Mesenchymal stem cell (in vitro differentiated cells and primary cell): Measurements from ENCODE around the gene SNX15.

Source experiments
- DNase-seq: peaks from one replicate; pipeline ENCODE4 v3.0.0-alpha.2; 2013
- H2AFZ ChIP-seq: one replicate; pipeline ENCODE4 v1.6.1; 2013; ENCODE audit warnings: low read depth, mild to moderate bottlenecking, control low read depth, inconsistent platforms, low read length, moderate library complexity
- H2AK5ac ChIP-seq: 2 replicates; pipeline ENCODE4 v1.6.1; 2013; ENCODE audit warnings: low read length, moderate library complexity, mild to moderate bottlenecking, inconsistent platforms; ENCODE audit not compliant: severe bottlenecking
- H2BK120ac ChIP-seq: one replicate; pipeline ENCODE4 v1.6.1; 2013; ENCODE audit warnings: low read depth, mild to moderate bottlenecking, inconsistent platforms, low read length, moderate library complexity
- H2BK12ac ChIP-seq, 2 experiments: one replicate each; pipeline ENCODE4 v1.6.1; 2013; ENCODE audit warnings: inconsistent platforms in 2 of 2, low read length in 2 of 2, mild to moderate bottlenecking in 2 of 2, moderate library complexity in 2 of 2, control low read depth in 1 of 2
- H2BK15ac ChIP-seq: one replicate; pipeline ENCODE4 v1.6.1; 2013; ENCODE audit warnings: mild to moderate bottlenecking, low read depth, inconsistent platforms; ENCODE audit not compliant: poor library complexity, severe bottlenecking
- H2BK5ac ChIP-seq: 2 replicates; pipeline ENCODE4 v1.6.1; 2013; ENCODE audit warnings: low read depth, mild to moderate bottlenecking, low read length, control low read depth, inconsistent platforms; ENCODE audit not compliant: poor library complexity, severe bottlenecking
- H3K14ac ChIP-seq, 2 experiments: one replicate each; pipeline ENCODE4 v1.6.1; 2013; ENCODE audit warnings: inconsistent platforms in 2 of 2, low read length in 2 of 2, control low read depth in 1 of 2, mild to moderate bottlenecking in 1 of 2, moderate library complexity in 1 of 2
- H3K18ac ChIP-seq, 2 experiments: one replicate each; pipeline ENCODE4 v1.6.1; 2013; ENCODE audit warnings: inconsistent platforms in 2 of 2, low read length in 2 of 2, control low read depth in 1 of 2, low read depth in 1 of 2, mild to moderate bottlenecking in 1 of 2
- H3K23ac ChIP-seq, 2 experiments: one replicate each; pipeline ENCODE4 v1.6.1; 2013; ENCODE audit warnings: inconsistent platforms in 2 of 2, low read length in 2 of 2, mild to moderate bottlenecking in 2 of 2, moderate library complexity in 2 of 2, control low read depth in 1 of 2
- H3K27ac ChIP-seq: 2 replicates; pipeline ENCODE4 v1.5.1; 2013; ENCODE audit warnings: mild to moderate bottlenecking, moderate library complexity, low read length, control low read depth, inconsistent platforms; ENCODE audit not compliant: poor library complexity, severe bottlenecking
- H3K27me3 ChIP-seq, 2 experiments: 2 replicates each; pipeline versions ENCODE4 v1.6.1 to v1.7.0; 2013; ENCODE audit warnings: low read length in 2 of 2, mild to moderate bottlenecking in 2 of 2, moderate library complexity in 2 of 2, control low read depth in 1 of 2, inconsistent platforms in 1 of 2; ENCODE audit not compliant: control insufficient read depth in 1 of 2, insufficient read depth in 1 of 2
- H3K36me3 ChIP-seq, 2 experiments: 2 replicates each; pipeline versions ENCODE4 v1.6.1 to v1.7.0; 2013; ENCODE audit warnings: low read length in 2 of 2, control low read depth in 1 of 2, inconsistent platforms in 1 of 2, low read depth in 1 of 2, mild to moderate bottlenecking in 1 of 2; ENCODE audit not compliant: insufficient read depth in 2 of 2, control insufficient read depth in 1 of 2
- H3K4ac ChIP-seq, 2 experiments: one replicate each; pipeline ENCODE4 v1.6.1; 2013; ENCODE audit warnings: inconsistent platforms in 2 of 2, low read length in 2 of 2, mild to moderate bottlenecking in 2 of 2, moderate library complexity in 2 of 2, control low read depth in 1 of 2, low read depth in 1 of 2
- H3K4me1 ChIP-seq: 2 replicates; pipeline ENCODE4 v1.6.1; 2013; ENCODE audit warnings: low read depth, low read length, control low read depth; ENCODE audit not compliant: control insufficient read depth, insufficient read depth
- H3K4me2 ChIP-seq: 2 replicates; pipeline ENCODE4 v1.6.1; 2013; ENCODE audit warnings: low read length, mild to moderate bottlenecking, inconsistent platforms; ENCODE audit not compliant: poor library complexity, severe bottlenecking
- H3K4me3 ChIP-seq, 2 experiments: 2 replicates each; pipeline versions ENCODE4 v1.5.1 to v1.7.0; 2013; ENCODE audit warnings: low read length in 2 of 2, mild to moderate bottlenecking in 2 of 2, control low read depth in 1 of 2, low read depth in 1 of 2; ENCODE audit not compliant: insufficient read depth in 1 of 2
- H3K79me1 ChIP-seq: replicated peaks from 2 replicates; pipeline ENCODE4 v1.6.1; 2013; ENCODE audit warnings: mild to moderate bottlenecking, control low read depth, low read length, inconsistent platforms; ENCODE audit not compliant: poor library complexity, severe bottlenecking
- H3K9ac ChIP-seq: 2 replicates; pipeline ENCODE4 v1.7.0; 2013; ENCODE audit warnings: mild to moderate bottlenecking, low read length, moderate library complexity
- H3K9me3 ChIP-seq: 2 replicates; pipeline ENCODE4 v1.7.0; 2013; ENCODE audit warnings: mild to moderate bottlenecking, low read length; ENCODE audit not compliant: control insufficient read depth
- H4K8ac ChIP-seq: one replicate; pipeline ENCODE4 v1.6.1; 2013; ENCODE audit warnings: inconsistent platforms, mild to moderate bottlenecking, low read length, moderate library complexity
- H4K91ac ChIP-seq: one replicate; pipeline ENCODE4 v1.6.1; 2013; ENCODE audit warnings: mild to moderate bottlenecking, low read length, inconsistent platforms
- WGBS: methylation state at CpG from one replicate; pipeline ENCODE4 v1.1.7; 2013; ENCODE audit warnings: mixed read lengths; 5-methylcytosine and 5-hydroxymethylcytosine counted together

The SNX15 gene

GRCh38 chr11:65032216-65032615, 5.0 kb downstream of the SNX15 start:
- H3K9me3 ChIP-seq = no peaks in the 10 kb centered on the region
- no peak overlapping the region for H3K4me2 ChIP-seq
- H2AFZ ChIP-seq = no peak overlapping the region
- no peak overlapping the region for H2BK5ac ChIP-seq
- H3K14ac ChIP-seq = no peak overlapping the region
- WGBS = 84% methylated on average over 13 of the region's 13 CpGs
- no peak overlapping the region for H3K4ac ChIP-seq
- no peak overlapping the region for H2BK120ac ChIP-seq
- H3K79me1 ChIP-seq = peaks cover 17% of the 10 kb centered on the region
- H4K8ac ChIP-seq = no peak overlapping the region
- peaks cover 2% of the 10 kb centered on the region for H3K4me1 ChIP-seq
- DNase-seq = no peak
- H3K27me3 ChIP-seq = no peaks in the 10 kb centered on the region
- H3K4me3 ChIP-seq = no peak overlapping the region
- H2BK15ac ChIP-seq = no peak overlapping the region
- no peak overlapping the region for H2BK12ac ChIP-seq
- H3K27ac ChIP-seq = no peak overlapping the region
- H3K9ac ChIP-seq = no peak overlapping the region
- no peak overlapping the region for H3K18ac ChIP-seq
- no peak overlapping the region for H4K91ac ChIP-seq
- H3K36me3 ChIP-seq = peaks cover 48 to 54% of the 10 kb centered on the region in 2 experiments
- H3K23ac ChIP-seq = no peak overlapping the region
- H2AK5ac ChIP-seq = no peak overlapping the region

GRCh38 chr11:65034423-65034822, 7.2 kb downstream of the SNX15 start:
- Histone ChIP-seq H4K91ac (no peak overlapping the region), H2BK120ac (no peak overlapping the region), H3K9me3 (no peaks in the 10 kb centered on the region), H3K14ac (no peak overlapping the region), H3K79me1 (peaks cover 10% of the 10 kb centered on the region), H4K8ac (no peak overlapping the region), H3K23ac (no peak overlapping the region), H3K27ac (no peak overlapping the region), H2BK5ac (no peak overlapping the region), H2BK15ac (no peak overlapping the region), H3K4me2 (no peak overlapping the region), H3K27me3 (no peaks in the 10 kb centered on the region), H3K9ac (no peak overlapping the region), H3K4ac (no peak overlapping the region), H3K18ac (no peak overlapping the region), H3K36me3 (peaks cover 65 to 72% of the 10 kb centered on the region in 2 experiments), H3K4me3 (no peak overlapping the region), H3K4me1 (no peaks in the 10 kb centered on the region), H2AFZ (no peak overlapping the region), H2BK12ac (no peak overlapping the region), H2AK5ac (no peak overlapping the region)
- DNase-seq = no peak
- 97% methylated on average over 2 of the region's 2 CpGs for WGBS

- peaks cover 2% of the 10 kb centered on the region for H3K4me1 ChIP-seq
- 90% methylated on average over 11 of the region's 11 CpGs for whole genome bisulfite sequencing
- no peak for DNase-seq
- no peaks in the 10 kb centered on the region for H3K27me3 ChIP-seq
- H3K4me3 ChIP-seq = no peak overlapping the region
- no peak overlapping the region for H2BK15ac ChIP-seq
- H3K4me2 ChIP-seq = no peak overlapping the region
- no peak overlapping the region for H3K23ac ChIP-seq
- no peaks in the 10 kb centered on the region for H3K9me3 ChIP-seq
- no peak overlapping the region for H2AK5ac ChIP-seq
- H3K14ac ChIP-seq = no peak overlapping the region
- H4K8ac ChIP-seq = no peak overlapping the region
- no peak overlapping the region for H4K91ac ChIP-seq
- H2BK5ac ChIP-seq = no peak overlapping the region
- H3K27ac ChIP-seq = no peak overlapping the region
- no peak overlapping the region for H3K4ac ChIP-seq
- no peak overlapping the region for H3K18ac ChIP-seq
- no peak overlapping the region for H3K9ac ChIP-seq
- H2BK12ac ChIP-seq = no peak overlapping the region
- H2AFZ ChIP-seq = no peak overlapping the region
- peaks cover 9% of the 10 kb centered on the region for H3K79me1 ChIP-seq
- H3K36me3 ChIP-seq = peaks cover 72 to 76% of the 10 kb centered on the region in 2 experiments
- H2BK120ac ChIP-seq = no peak overlapping the region
Observed at GRCh38 chr11:65035579-65035978, 8.3 kb downstream of the SNX15 start.

GRCh38 chr11:65036931-65037330, 9.7 kb downstream of the SNX15 start:
- Histone ChIP-seq H4K91ac (no peak overlapping the region), H2AFZ (no peak overlapping the region), H3K4me2 (no peak overlapping the region), H3K36me3 (peaks cover 65 to 66% of the 10 kb centered on the region in 2 experiments), H2BK120ac (no peak overlapping the region), H3K79me1 (peaks cover 6% of the 10 kb centered on the region), H3K18ac (no peak overlapping the region), H3K4ac (no peak overlapping the region), H3K9me3 (no peaks in the 10 kb centered on the region), H2AK5ac (no peak overlapping the region), H2BK15ac (no peak overlapping the region), H2BK12ac (no peak overlapping the region), H3K4me1 (peaks cover 6% of the 10 kb centered on the region), H3K4me3 (no peak overlapping the region), H4K8ac (no peak overlapping the region), H2BK5ac (no peak overlapping the region), H3K23ac (no peak overlapping the region), H3K27ac (no peak overlapping the region), H3K9ac (no peak overlapping the region), H3K27me3 (no peaks in the 10 kb centered on the region), H3K14ac (no peak overlapping the region)
- DNase-seq = no peak
- WGBS = 100% methylated on average over 4 of the region's 6 CpGs
